Mesothelial cell of epicardium (in vitro differentiated cells): Measurements from ENCODE around the gene PDE7B. TPM values are rescaled to one million over a fixed set of nuclear protein-coding genes. Genes with fewer than 3 reads are reported as not detected.

Source experiments
- DNase-seq, 2 experiments: peaks; one replicate each; pipeline ENCODE4 v3.0.0; 2021; ENCODE audit warnings: low spot score in 2 of 2; ENCODE audit not compliant: unreplicated experiment in 2 of 2
- H3K27ac Mint-ChIP-seq: 2 replicates; pipeline ENCODE4 v1.8.0; 2021; ENCODE audit warnings: mixed read lengths
- H3K27me3 Mint-ChIP-seq: 2 replicates; pipeline ENCODE4 v1.8.0; 2021; ENCODE audit warnings: low read depth, mixed read lengths
- H3K36me3 Mint-ChIP-seq: 2 replicates; pipeline ENCODE4 v1.8.0; 2021; ENCODE audit warnings: mixed read lengths
- H3K4me1 Mint-ChIP-seq: 2 replicates; pipeline ENCODE4 v1.8.0; 2021; ENCODE audit warnings: mixed read lengths
- H3K4me3 Mint-ChIP-seq: 2 replicates; pipeline ENCODE4 v1.8.0; 2021; ENCODE audit warnings: mild to moderate bottlenecking, moderate library complexity, mixed read lengths
- H3K9me3 Mint-ChIP-seq: 2 replicates; pipeline ENCODE4 v1.8.0; 2021; ENCODE audit warnings: mixed read lengths
- total RNA-seq: library from RNA; stranded (reverse); gene quantifications from 3 replicates; pipeline ENCODE4 v1.2.1, GENCODE V29; 2021
- TF ChIP-seq, protein P1 (sequence below): fragments of 200-600 bp; sonication (generic); IDR thresholded peaks from one replicate; pipeline ENCODE4 v1.5.0; 2021; ENCODE audit warnings: antibody characterized with exemption; ENCODE audit not compliant: unreplicated experiment

PDE7B gene
- total RNA-seq, 1 donor from 2014 or later, result 18.2 TPM

DNA sequence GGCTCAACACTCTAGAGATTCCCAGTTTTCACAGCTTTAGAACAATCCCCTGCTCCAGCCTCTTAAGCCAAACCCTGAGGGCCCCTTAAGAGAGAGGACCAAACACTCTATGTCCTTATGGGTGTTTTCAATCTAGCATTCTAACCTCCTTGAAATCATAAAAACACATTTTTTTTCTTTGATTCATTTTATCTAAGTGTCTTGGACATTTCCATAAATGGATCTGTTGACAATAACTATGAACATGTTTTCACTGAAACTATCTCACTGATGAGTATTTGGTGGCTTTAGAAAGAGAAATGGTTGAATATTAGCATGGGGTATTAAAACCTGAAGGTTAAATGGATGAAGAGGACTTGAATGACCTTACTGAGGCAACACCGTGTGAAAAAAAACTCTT, 27.6 kb upstream of the PDE7B start:
- Mint-ChIP-seq H3K4me3 (no peak overlapping the region), H3K27ac (no peak overlapping the region), H3K4me1 (peaks cover 5% of the 10 kb centered on the region), H3K27me3 (no peaks in the 10 kb centered on the region), H3K9me3 (no peaks in the 10 kb centered on the region), H3K36me3 (no peaks in the 10 kb centered on the region)
- DNase-seq, result no peak
- TF ChIP-seq, protein P1, sequence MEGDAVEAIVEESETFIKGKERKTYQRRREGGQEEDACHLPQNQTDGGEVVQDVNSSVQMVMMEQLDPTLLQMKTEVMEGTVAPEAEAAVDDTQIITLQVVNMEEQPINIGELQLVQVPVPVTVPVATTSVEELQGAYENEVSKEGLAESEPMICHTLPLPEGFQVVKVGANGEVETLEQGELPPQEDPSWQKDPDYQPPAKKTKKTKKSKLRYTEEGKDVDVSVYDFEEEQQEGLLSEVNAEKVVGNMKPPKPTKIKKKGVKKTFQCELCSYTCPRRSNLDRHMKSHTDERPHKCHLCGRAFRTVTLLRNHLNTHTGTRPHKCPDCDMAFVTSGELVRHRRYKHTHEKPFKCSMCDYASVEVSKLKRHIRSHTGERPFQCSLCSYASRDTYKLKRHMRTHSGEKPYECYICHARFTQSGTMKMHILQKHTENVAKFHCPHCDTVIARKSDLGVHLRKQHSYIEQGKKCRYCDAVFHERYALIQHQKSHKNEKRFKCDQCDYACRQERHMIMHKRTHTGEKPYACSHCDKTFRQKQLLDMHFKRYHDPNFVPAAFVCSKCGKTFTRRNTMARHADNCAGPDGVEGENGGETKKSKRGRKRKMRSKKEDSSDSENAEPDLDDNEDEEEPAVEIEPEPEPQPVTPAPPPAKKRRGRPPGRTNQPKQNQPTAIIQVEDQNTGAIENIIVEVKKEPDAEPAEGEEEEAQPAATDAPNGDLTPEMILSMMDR, result no peak

DNA sequence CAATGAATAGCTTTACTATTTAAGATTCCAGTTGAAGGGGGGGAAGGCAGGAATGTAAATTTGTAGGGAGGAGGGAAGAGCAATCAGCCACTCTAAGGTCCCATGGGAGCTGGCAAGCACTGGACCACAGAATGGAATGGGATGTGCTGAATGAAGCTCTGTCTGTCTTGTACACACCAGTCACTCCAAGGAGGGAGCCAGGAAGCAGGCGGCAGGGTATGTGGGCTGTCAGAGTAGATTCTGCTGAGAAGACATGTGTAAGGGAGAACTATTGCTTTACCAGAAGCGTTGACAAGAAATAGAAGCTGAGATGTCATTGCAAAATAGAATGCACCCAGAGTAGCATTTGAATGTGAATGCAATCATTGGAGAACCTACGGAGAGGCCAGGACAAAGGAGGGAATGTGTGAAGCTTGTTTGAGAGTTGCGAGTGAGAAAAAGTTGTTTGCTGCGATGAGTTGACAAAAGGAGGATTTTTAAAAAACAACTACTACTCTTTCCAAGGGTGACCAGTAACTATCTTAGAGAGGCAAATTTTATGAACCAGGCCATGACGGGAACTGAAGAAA, 25.2 kb upstream of the PDE7B start:
- DNase-seq, result no peak
- no peaks in the 10 kb centered on the region for H3K9me3 Mint-ChIP-seq
- H3K27me3 Mint-ChIP-seq, result no peaks in the 10 kb centered on the region
- no peak overlapping the region for H3K4me3 Mint-ChIP-seq
- peaks cover 3% of the 10 kb centered on the region for H3K4me1 Mint-ChIP-seq
- H3K36me3 Mint-ChIP-seq, result no peaks in the 10 kb centered on the region
- no peak overlapping the region for H3K27ac Mint-ChIP-seq
- TF ChIP-seq, protein P1, result no peak

DNA sequence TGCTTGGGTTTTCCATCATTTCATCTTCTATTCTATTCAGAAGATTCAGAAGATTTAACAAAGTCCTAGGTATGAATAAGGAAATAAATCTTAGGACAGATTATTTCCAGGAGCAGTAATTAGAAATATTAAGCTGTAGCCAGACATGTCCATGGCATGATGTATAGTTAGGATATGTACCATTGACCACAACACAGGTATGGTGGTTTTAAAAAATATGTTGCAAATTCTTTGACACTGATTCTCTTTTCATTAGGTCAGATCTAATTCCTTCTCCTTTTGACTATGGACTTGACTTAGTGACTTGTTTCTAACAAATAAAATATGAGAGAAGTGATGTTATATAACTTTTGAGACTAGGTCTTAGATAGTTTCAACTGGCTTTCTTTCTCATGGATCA, 23.5 kb upstream of the PDE7B start:
- Mint-ChIP-seq H3K27me3 (peaks cover 5% of the 10 kb centered on the region), H3K36me3 (no peaks in the 10 kb centered on the region), H3K4me1 (peaks cover 3% of the 10 kb centered on the region), H3K27ac (no peak overlapping the region), H3K4me3 (no peak overlapping the region), H3K9me3 (no peaks in the 10 kb centered on the region)
- TF ChIP-seq, protein P1, result no peak
- no peak for DNase-seq

DNA sequence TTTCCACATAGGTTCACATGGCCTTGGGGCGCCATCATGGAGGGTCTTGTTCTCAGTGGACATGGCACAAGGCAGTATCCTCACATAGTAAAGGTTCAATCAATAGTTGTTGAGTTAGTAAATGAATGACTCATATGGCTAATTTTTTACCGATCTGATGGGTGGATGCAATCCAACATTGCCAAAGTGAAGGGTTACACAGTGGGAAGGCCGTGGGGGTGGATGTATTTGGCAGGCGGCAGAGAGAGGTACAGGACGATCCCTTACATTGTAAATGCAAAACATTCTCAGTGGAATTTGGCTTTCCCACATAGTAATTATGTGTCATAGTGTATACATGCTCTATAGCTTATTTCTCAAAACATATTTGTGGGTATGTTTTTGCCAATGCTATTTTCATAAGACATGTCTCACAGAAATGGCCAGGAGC, 21.0 kb upstream of the PDE7B start:
- Mint-ChIP-seq H3K27ac (no peak overlapping the region), H3K36me3 (no peaks in the 10 kb centered on the region), H3K9me3 (no peaks in the 10 kb centered on the region), H3K27me3 (peaks cover 6% of the 10 kb centered on the region), H3K4me1 (peaks cover 6% of the 10 kb centered on the region), H3K4me3 (no peak overlapping the region)
- no peak for DNase-seq
- TF ChIP-seq, protein P1, result no peak

DNA sequence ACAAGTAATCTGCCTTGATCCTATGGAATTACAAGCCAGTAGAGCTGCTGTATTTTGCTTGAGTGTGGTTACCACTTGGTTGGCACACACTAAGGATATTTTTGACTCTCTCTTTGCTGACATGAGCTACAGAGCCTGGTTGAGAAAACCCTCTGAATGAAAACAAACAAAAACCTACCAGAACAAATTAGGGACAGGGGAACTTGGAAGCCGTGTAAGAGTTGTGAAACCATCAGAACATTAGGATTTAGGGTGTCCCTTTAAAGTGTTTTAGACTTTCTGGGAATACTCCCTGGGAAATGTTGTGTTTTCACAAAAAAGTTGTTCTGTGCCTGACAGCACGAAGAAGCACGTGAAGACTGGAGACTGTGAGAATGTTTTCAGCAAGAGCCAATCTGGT, 20.5 kb upstream of the PDE7B start:
- peaks cover 6% of the 10 kb centered on the region for H3K27me3 Mint-ChIP-seq
- TF ChIP-seq, protein P1, result no peak
- no peak overlapping the region for H3K4me3 Mint-ChIP-seq
- H3K27ac Mint-ChIP-seq, result no peak overlapping the region
- no peaks in the 10 kb centered on the region for H3K36me3 Mint-ChIP-seq
- H3K9me3 Mint-ChIP-seq, result no peaks in the 10 kb centered on the region
- peaks cover 6% of the 10 kb centered on the region for H3K4me1 Mint-ChIP-seq
- no peak for DNase-seq

DNA sequence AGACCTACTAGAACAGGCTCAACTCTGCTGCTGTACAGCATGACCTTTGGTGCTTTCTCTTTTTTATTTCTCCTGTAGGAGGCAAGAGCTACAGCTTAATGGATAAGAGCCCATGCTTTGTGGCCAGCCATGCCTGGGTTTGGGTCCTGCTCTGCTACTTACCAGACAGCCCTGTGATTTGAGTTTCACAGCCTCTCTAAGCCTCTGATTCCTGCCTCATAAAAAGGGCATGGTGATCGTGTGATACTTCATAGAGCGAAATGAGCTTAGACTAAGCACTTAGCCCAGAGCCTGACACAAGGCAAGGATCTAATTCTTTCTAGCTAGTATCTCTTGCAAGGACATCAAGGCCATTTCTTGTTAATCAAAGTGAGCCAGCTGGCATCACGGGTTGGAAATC, 19.3 kb upstream of the PDE7B start:
- DNase-seq, result no peak
- no peaks in the 10 kb centered on the region for H3K9me3 Mint-ChIP-seq
- no peak overlapping the region for H3K4me3 Mint-ChIP-seq
- TF ChIP-seq, protein P1, result no peak
- H3K27ac Mint-ChIP-seq, result no peak overlapping the region
- no peaks in the 10 kb centered on the region for H3K36me3 Mint-ChIP-seq
- H3K27me3 Mint-ChIP-seq, result peaks cover 6% of the 10 kb centered on the region
- H3K4me1 Mint-ChIP-seq, result peaks cover 6% of the 10 kb centered on the region
